ENCODE results near the gene SLC24A4. TPM values are rescaled to one million over a fixed set of nuclear protein-coding genes. Genes with fewer than 3 reads are reported as not detected.

Gene SLC24A4
- total RNA-seq, 1 donor from 2014 or later, result not detected

DNA sequence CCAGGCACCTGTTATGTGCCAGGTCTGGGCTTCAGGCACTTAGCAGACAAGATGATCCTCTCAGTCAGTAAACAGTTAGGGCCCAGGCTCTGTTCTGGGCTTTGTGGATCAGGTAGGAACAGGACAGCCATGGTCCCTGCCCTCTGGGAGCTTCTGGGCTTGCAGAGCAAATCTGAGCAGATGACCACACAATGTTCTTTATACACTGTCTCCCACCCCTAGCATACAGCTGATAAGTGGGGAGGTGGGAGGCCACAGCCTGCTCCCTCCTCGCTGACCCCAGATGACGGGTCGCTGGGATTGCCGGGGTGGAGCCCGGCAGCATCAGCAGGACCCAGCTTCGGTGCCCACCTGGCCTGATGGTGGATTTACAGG, 137.6 kb downstream of the SLC24A4 start:
- no peak overlapping the region for H3K4me3 Mint-ChIP-seq
- H3K27me3 Mint-ChIP-seq, result peaks cover 3% of the 10 kb centered on the region
- H3K27ac Mint-ChIP-seq, result no peak overlapping the region
- intact Hi-C loops (cut with micrococcal nuclease), result loop anchor here (5.0 kb wide), 1 partner anchor 217 kb away; no protein-coding TSS in a partner anchor
- H3K4me1 Mint-ChIP-seq, result peaks cover 13% of the 10 kb centered on the region
- no peak for DNase-seq
- no peaks in the 10 kb centered on the region for H3K9me3 Mint-ChIP-seq
- no peaks in the 10 kb centered on the region for H3K36me3 Mint-ChIP-seq (ENCODE audit: low read depth)

DNA sequence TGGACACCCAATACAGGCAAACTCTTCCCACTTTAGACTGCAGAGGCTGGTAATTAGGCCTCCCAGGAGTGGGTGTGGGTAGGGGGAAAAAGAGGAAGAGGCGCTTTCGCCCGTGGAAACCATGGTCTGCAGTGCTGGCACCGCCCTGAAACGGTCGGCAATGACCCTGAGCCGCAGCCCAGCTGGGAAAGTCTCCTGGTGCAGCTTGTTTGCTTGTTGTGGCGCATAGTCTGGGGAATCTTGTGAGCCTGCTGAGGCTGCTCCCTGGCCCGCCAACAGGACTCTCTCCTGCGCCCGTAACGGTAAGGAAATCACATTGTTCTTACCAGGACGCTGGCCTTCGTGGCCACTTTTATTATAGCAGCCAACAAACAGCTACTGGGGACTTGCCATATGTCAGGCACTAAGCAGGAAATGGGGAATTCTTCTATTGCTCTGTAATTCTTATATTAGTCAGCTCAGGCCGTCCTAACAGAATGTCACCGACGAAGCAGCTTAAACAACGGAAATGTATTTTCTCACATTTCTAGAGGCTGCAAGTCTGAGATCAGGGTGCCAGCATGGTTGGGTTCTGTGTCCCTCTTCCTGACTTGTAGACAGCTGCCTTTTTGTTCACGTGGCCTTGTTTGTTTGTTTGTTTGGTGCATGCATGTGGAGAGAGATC, 138.1 kb downstream of the SLC24A4 start:
- H3K4me1 Mint-ChIP-seq, result peaks cover 13% of the 10 kb centered on the region
- intact Hi-C loops (cut with micrococcal nuclease), result loop anchor here (5.0 kb wide), 1 partner anchor 216 kb away; no protein-coding TSS in a partner anchor
- no peaks in the 10 kb centered on the region for H3K36me3 Mint-ChIP-seq (ENCODE audit: low read depth)
- peak overlapping the region; percentile 11 for H3K27ac Mint-ChIP-seq
- peaks cover 3% of the 10 kb centered on the region for H3K27me3 Mint-ChIP-seq
- H3K9me3 Mint-ChIP-seq, result no peaks in the 10 kb centered on the region
- no peak for DNase-seq
- no peak overlapping the region for H3K4me3 Mint-ChIP-seq

DNA sequence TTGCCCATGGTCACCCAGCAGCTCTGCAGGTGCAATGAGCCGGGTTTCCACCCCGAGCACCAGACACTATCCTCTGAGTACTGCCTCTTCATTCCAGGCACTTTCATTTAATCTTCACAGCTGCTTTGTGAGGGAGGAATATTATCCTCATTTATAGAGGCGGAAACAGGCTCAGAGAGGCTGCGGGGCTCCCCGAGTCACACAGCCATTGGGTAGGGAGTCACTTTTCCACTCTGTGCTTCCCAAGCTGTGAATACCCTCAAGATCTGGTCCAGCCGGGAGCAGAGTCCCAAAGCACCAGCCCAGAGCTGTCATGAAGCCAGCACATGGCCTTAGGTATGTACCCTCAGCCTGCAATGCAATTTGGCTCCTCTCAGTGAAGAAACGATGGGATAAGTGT, 138.9 kb downstream of the SLC24A4 start:
- intact Hi-C loops (cut with micrococcal nuclease), result loop anchor here (5.0 kb wide), 1 partner anchor 215 kb away; no protein-coding TSS in a partner anchor

DNA sequence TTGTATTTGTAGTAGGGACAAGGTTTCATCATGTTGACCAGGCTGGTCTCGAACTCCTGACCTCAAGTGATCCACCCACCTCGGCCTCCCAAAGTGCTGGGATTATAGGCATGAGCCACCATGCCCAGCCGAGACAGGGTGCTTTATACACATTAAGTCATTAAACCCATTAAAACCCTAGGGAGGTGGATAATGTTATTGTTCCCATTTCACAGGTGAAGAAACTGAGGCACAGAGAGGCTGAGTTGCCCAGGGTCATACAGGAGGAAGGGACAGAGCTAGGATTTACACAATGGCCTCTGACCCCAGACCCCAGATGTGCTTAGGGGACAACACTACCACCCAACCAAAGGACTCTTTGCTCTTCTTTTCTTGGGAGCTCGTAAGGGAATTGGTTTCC, 139.6 kb downstream of the SLC24A4 start:
- intact Hi-C loops (cut with micrococcal nuclease), result loop anchor here (5.0 kb wide), 1 partner anchor 215 kb away; no protein-coding TSS in a partner anchor
- no peak overlapping the region for H3K4me3 Mint-ChIP-seq
- peaks cover 5% of the 10 kb centered on the region for H3K9me3 Mint-ChIP-seq
- no peaks in the 10 kb centered on the region for H3K36me3 Mint-ChIP-seq (ENCODE audit: low read depth)
- H3K4me1 Mint-ChIP-seq, result peaks cover 13% of the 10 kb centered on the region
- DNase-seq, result no peak
- peaks cover 3% of the 10 kb centered on the region for H3K27me3 Mint-ChIP-seq
- H3K27ac Mint-ChIP-seq, result no peak overlapping the region

More for the DNA sequence above, 138.9 kb downstream of the SLC24A4 start:
- no peak overlapping the region for H3K27ac Mint-ChIP-seq
- DNase-seq, result no peak
- peaks cover under 1% of the 10 kb centered on the region for H3K9me3 Mint-ChIP-seq
- H3K36me3 Mint-ChIP-seq (ENCODE audit: low read depth), result no peaks in the 10 kb centered on the region
- peaks cover 13% of the 10 kb centered on the region for H3K4me1 Mint-ChIP-seq
- peaks cover 3% of the 10 kb centered on the region for H3K27me3 Mint-ChIP-seq
- no peak overlapping the region for H3K4me3 Mint-ChIP-seq

DNA sequence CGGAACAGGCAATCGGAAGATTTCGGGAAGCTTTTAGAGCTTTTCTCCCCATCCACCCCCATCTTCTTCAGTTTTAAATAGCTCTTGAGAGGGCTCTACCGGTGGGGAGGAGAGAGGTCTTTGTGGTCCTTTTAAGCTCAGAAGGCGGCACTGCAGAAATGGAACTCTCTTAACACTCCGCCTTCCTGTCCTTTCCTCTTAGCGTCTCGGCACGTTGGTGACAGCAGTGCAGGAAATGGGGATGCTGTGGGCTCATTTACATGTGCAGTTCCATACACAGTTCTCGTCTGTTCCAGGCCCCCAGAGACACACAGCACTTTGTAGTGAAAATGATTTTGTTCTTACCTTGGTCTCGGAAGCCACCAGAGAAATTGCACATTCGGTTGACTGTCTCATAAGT, 140.2 kb downstream of the SLC24A4 start:
- no peak overlapping the region for H3K4me3 Mint-ChIP-seq
- H3K9me3 Mint-ChIP-seq, result peaks cover 5% of the 10 kb centered on the region
- H3K27ac Mint-ChIP-seq, result no peak overlapping the region
- peaks cover 3% of the 10 kb centered on the region for H3K27me3 Mint-ChIP-seq
- intact Hi-C loops (cut with micrococcal nuclease), result loop anchor here (5.0 kb wide), 1 partner anchor 214 kb away; no protein-coding TSS in a partner anchor
- H3K4me1 Mint-ChIP-seq, result peaks cover 13% of the 10 kb centered on the region
- H3K36me3 Mint-ChIP-seq (ENCODE audit: low read depth), result no peaks in the 10 kb centered on the region
- no peak for DNase-seq

DNA sequence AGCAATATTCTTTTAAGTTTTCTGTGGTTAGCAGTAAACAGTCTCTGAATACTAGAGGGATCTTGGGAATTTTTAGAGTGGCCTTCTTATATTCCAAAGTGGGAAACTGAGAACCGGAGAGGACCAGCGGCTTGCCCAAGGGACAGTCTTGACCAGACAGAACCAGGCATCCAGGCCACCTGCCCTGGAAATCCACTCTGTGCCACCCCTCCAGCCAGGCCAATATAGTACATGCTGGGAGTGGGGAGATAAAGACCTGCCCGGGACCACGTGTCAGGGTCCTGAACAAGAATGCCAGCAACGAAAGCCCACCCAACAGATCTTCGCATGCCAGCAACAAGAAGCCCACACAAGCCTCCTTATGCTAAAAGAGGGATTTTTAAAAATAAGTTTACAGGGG, 141.2 kb downstream of the SLC24A4 start:
- DNase-seq, result no peak
- Mint-ChIP-seq H3K9me3 (peaks cover 11% of the 10 kb centered on the region), H3K4me1 (peaks cover 13% of the 10 kb centered on the region), H3K27me3 (peaks cover 5% of the 10 kb centered on the region), H3K27ac (no peak overlapping the region), H3K36me3 (ENCODE audit: low read depth) (no peaks in the 10 kb centered on the region), H3K4me3 (no peak overlapping the region)
- intact Hi-C loops (cut with micrococcal nuclease), result loop anchor here (5.0 kb wide), 1 partner anchor 213 kb away; no protein-coding TSS in a partner anchor

DNA sequence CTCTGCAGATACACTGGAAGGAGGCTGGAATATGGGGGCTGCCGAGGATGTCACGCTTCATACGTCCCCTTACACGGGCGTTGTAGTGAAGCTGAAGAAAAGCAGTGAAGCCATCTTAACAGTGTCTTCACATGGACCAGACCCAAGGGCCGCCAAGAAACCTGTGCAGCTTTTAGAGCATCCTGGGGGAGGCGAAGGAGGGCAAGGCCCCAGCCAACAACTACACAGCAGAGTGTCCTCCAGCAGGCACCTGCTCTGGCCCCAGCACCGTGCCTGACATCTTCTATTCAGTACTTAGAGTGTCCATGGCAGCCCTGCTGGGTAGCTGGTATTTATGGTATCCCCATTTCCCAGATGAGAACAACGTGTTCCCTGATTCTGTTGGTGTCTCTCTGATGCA, 141.8 kb downstream of the SLC24A4 start:
- intact Hi-C loops (cut with micrococcal nuclease), result loop anchor here (5.0 kb wide), 1 partner anchor 213 kb away; no protein-coding TSS in a partner anchor
- DNase-seq, result no peak
- H3K27ac Mint-ChIP-seq, result no peak overlapping the region
- H3K27me3 Mint-ChIP-seq, result peaks cover 5% of the 10 kb centered on the region
- peaks cover 12% of the 10 kb centered on the region for H3K9me3 Mint-ChIP-seq
- H3K4me1 Mint-ChIP-seq, result peaks cover 11% of the 10 kb centered on the region
- H3K36me3 Mint-ChIP-seq (ENCODE audit: low read depth), result no peaks in the 10 kb centered on the region
- no peak overlapping the region for H3K4me3 Mint-ChIP-seq

DNA sequence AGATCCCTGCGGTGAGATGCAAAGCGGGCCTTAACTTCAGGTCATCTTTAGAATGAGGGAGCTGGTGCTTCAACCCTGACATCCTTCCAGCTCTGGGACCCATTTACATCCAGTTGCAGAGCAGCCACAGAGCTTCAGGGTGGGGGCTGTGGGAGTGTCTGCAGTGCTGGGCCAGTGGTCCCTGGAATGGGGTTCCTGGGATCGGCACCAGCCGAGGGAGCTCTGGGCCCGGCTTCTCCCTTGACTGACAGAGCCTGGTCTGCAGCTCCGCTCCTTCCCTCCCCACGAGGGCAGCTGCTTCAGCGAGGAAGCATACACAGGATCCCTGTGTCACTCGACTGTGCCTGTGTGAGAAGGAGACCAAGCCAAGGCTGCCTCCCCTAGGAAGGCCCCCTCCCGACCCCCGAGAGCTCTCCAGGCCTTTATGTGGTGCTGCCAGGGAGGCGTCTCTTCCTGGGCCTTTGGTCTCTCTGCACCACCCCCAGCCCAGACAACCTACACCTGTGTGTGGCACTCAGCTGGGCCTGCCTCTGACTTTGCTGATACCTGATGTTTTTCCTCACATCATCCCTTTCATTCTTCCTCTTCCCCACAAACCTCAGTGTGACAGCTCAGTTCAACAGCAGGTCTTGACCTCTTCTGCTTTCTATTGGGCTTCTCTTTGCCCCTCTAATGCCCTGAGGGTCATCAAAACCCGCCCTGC, 142.5 kb downstream of the SLC24A4 start:
- no peaks in the 10 kb centered on the region for H3K36me3 Mint-ChIP-seq (ENCODE audit: low read depth)
- peaks cover 16% of the 10 kb centered on the region for H3K9me3 Mint-ChIP-seq
- intact Hi-C loops (cut with micrococcal nuclease), result no loop called here
- peaks cover 11% of the 10 kb centered on the region for H3K4me1 Mint-ChIP-seq
- H3K4me3 Mint-ChIP-seq, result no peak overlapping the region
- no peak overlapping the region for H3K27ac Mint-ChIP-seq
- DNase-seq, result no peak
- H3K27me3 Mint-ChIP-seq, result peaks cover 5% of the 10 kb centered on the region

DNA sequence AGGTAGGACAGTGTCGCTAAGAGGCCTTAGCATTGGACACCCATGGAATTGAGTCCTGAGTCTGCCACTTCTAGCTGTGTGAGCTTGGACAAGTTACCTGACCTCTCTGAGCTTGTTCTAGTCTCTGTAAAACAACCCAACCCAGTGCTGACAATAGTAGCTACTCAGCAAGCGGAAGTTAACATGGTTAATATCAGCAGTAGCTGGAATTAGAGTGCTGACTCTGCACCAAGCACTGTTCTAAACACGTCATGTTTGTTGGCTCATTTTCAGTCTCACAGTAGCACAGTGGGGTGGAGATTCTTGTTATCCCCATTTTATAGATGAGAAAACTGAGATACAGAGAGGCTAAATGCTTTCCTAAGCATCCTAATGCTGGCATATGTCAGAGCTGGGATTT, 143.1 kb downstream of the SLC24A4 start:
- H3K36me3 Mint-ChIP-seq (ENCODE audit: low read depth), result no peaks in the 10 kb centered on the region
- no peak overlapping the region for H3K4me3 Mint-ChIP-seq
- no peak overlapping the region for H3K27ac Mint-ChIP-seq
- intact Hi-C loops (cut with micrococcal nuclease), result no loop called here
- no peak for DNase-seq
- H3K27me3 Mint-ChIP-seq, result peaks cover 5% of the 10 kb centered on the region
- H3K4me1 Mint-ChIP-seq, result peaks cover 11% of the 10 kb centered on the region
- H3K9me3 Mint-ChIP-seq, result peaks cover 16% of the 10 kb centered on the region

DNA sequence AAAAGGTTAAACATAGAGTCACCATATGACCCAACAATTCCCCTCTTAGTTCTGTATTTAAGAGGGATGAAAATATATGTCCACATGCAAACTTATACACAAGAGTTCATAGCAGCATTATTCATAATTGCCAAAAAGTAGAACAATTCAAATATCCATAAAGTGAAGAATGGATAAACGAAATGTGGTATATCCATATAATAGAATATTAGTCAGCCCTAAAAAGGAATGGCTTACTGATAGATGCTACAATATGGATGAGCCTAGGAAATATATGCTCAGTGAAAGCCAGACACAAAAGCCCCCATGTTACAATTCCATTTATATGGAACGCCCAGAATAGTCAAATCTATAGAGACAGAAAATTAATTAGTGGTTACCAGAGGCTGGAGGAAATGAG, 146.6 kb downstream of the SLC24A4 start:
- intact Hi-C loops (cut with micrococcal nuclease), result no loop called here
- H3K27me3 Mint-ChIP-seq, result peaks cover 8% of the 10 kb centered on the region
- no peak for DNase-seq

DNA sequence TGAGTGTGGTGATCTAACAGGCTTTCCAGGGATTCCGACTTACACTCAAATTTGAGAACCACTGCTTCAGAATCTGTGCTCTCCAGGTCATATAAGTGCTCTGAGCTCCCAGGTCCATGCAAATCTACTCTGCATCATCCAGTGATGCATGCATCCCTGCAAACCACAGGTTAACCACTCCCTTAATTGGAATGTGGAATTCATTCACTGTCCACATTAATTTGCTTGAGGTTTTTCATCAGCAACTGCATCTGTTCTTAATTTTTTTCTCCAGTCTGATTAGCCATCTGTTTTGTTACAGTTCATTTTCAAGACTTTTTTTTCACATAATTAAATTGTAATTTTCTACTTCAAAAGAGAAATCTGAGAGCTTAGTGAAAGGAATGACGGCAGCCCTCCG, 147.2 kb downstream of the SLC24A4 start:
- DNase-seq, result no peak
- Mint-ChIP-seq H3K27ac (no peak overlapping the region), H3K36me3 (ENCODE audit: low read depth) (no peaks in the 10 kb centered on the region), H3K4me3 (no peak overlapping the region), H3K9me3 (peaks cover 16% of the 10 kb centered on the region), H3K27me3 (peaks cover 8% of the 10 kb centered on the region), H3K4me1 (peaks cover 2% of the 10 kb centered on the region)
- intact Hi-C loops (cut with micrococcal nuclease), result no loop called here

More for the DNA sequence above, 146.6 kb downstream of the SLC24A4 start:
- no peak overlapping the region for H3K4me3 Mint-ChIP-seq
- H3K36me3 Mint-ChIP-seq (ENCODE audit: low read depth), result no peaks in the 10 kb centered on the region
- H3K9me3 Mint-ChIP-seq, result peaks cover 16% of the 10 kb centered on the region
- H3K27ac Mint-ChIP-seq, result no peak overlapping the region
- peaks cover 2% of the 10 kb centered on the region for H3K4me1 Mint-ChIP-seq

DNA sequence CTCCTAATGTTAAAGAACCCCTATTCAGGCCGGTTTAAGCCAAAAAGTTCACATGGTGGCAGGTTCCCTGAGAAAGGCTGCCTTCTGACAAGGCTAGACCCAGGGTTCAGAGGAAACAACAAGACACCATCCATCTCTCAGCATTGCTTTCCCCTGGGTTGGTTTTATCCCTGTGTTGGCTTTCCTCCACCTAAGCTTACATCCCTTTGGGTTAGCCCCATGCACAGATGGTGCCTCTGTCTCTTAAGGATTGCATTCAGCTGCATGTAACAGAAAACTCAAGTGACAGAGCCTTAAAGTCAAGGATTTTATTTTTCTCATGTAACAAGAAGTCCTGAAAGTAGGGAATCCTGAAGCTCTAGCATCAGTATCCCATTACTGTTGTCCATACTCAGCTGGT, 147.8 kb downstream of the SLC24A4 start:
- H3K27ac Mint-ChIP-seq, result no peak overlapping the region
- intact Hi-C loops (cut with micrococcal nuclease), result no loop called here
- H3K4me3 Mint-ChIP-seq, result no peak overlapping the region
- no peaks in the 10 kb centered on the region for H3K36me3 Mint-ChIP-seq (ENCODE audit: low read depth)
- peaks cover 8% of the 10 kb centered on the region for H3K27me3 Mint-ChIP-seq
- DNase-seq, result no peak
- H3K9me3 Mint-ChIP-seq, result peaks cover 16% of the 10 kb centered on the region
- H3K4me1 Mint-ChIP-seq, result peaks cover 2% of the 10 kb centered on the region

DNA sequence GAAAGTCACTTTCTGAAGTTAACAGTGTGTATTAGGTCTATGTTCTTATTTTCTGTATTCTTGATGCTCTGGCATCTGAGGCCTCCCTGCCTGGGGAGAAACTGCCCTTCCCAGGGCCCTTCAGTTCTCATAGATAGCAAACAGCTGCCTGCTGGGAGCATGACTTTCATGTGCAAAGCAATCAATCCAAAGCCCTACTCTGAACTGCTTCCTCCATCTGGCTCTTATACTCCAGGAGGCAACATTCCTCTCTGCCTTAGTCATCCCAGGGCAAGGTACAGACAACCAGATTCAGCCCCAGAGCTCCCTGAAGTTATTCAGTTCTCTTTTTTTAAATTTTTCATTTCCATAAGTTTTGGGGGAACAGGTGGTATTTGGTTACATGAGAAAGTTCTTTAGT, 149.0 kb downstream of the SLC24A4 start:
- DNase-seq, result no peak
- H3K36me3 Mint-ChIP-seq (ENCODE audit: low read depth), result no peaks in the 10 kb centered on the region
- peaks cover 15% of the 10 kb centered on the region for H3K9me3 Mint-ChIP-seq
- H3K27me3 Mint-ChIP-seq, result peaks cover 8% of the 10 kb centered on the region
- no peak overlapping the region for H3K4me3 Mint-ChIP-seq
- intact Hi-C loops (cut with micrococcal nuclease), result no loop called here
- peaks cover 2% of the 10 kb centered on the region for H3K4me1 Mint-ChIP-seq
- no peak overlapping the region for H3K27ac Mint-ChIP-seq

DNA sequence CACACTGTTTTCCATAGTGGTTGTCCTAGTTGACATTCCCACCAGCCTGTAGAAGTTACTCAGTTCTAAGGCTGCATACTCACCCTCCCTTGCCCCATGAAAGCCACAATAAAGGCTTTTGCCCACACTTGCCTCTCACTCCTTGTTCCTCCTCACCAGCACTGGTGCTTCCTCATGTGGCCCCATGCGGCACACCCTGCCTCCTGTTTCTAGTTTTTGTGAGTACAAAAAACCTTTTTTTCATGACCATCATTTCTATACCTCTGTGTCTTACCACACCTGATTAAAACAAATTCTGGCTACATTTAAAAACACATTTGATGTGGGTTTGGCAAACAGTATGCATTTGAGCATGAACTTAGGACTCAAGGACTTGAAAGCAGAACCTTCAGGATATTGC, 149.9 kb downstream of the SLC24A4 start:
- intact Hi-C loops (cut with micrococcal nuclease), result no loop called here
- H3K27me3 Mint-ChIP-seq, result peaks cover 9% of the 10 kb centered on the region
- no peak for DNase-seq
- H3K4me3 Mint-ChIP-seq, result no peak overlapping the region
- no peak overlapping the region for H3K27ac Mint-ChIP-seq
- peaks cover 11% of the 10 kb centered on the region for H3K9me3 Mint-ChIP-seq
- peaks cover 2% of the 10 kb centered on the region for H3K4me1 Mint-ChIP-seq
- H3K36me3 Mint-ChIP-seq (ENCODE audit: low read depth), result no peaks in the 10 kb centered on the region

All from activated CD4-positive, alpha-beta T cell treated with anti-CD3 and anti-CD28 coated beads, Interleukin-2, amount 10 ng/mL, durations not matched to agents 24 days and 14 days (primary cell).